ENCODE data around the gene CIRBP. TPM values are rescaled to one million over a fixed set of nuclear protein-coding genes. Genes with fewer than 3 reads are reported as not detected.

Gene CIRBP
- total RNA-seq, 1 donor from 2014 or later, result 184 TPM

DNA sequence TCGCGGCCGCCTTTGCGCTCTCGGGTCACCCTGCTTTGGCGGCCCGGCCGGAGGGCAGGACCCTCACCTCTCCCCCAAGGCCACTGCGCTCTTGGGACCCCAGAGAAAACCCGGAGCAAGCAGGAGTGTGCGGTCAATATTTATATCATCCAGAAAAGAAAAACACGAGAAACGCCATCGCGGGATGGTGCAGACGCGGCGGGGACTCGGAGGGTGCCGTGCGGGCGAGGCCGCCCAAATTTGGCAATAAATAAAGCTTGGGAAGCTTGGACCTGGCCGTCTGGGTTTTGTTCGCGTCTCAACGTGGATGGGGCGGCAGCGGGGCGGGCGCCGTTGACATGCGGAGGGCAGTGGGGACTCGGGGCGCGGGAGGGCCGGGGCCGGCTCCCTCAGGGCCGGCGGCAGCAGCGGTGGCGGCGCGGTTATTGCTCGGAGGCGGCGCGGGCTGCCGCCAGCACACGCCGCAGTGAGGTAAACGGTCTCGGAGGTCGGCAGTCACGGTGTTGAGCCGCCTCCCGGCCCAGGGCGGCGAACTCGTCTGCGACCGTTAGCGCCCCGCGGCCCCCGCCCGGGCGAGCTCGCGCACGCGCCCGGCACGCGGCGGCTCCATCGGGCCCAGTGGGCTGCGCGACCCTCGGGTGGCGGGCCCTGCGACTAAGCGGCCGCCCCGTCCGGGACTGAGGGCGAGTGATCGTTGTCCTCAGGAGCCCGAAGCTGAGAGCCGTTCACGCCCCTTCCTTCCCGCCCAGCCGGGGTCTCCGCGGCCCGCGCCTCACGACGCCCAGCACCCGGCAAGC lies 40.8 kb upstream of the CIRBP start:
- FAIRE-seq (no peak), DNase-seq (ENCODE audit: low read depth) (no peak)
- Mint-ChIP-seq H3K27ac (ENCODE audit: unreplicated experiment) (no peak overlapping the region), H3K4me3 (ENCODE audit: unreplicated experiment) (no peak overlapping the region), H3K36me3 (ENCODE audit: low read depth, unreplicated experiment) (peaks cover 7% of the 10 kb centered on the region), H3K27me3 (ENCODE audit: low read depth, unreplicated experiment) (no peaks in the 10 kb centered on the region), H3K4me1 (ENCODE audit: low read depth, unreplicated experiment) (peaks cover 11% of the 10 kb centered on the region), H3K9me3 (ENCODE audit: unreplicated experiment) (no peaks in the 10 kb centered on the region)
- Histone ChIP-seq H4K20me1 (ENCODE audit: insufficient read depth, low read length) (peaks cover 46% of the 10 kb centered on the region), H3K4me1 (ENCODE audit: insufficient read depth, low read length) (peaks cover 12% of the 10 kb centered on the region), H3K9me3 (ENCODE audit: insufficient read depth, low read depth, low read length) (no peaks in the 10 kb centered on the region), H3K9ac (ENCODE audit: low read length) (no peak overlapping the region), H3K27me3 (ENCODE audit: insufficient read depth, low read length) (no peaks in the 10 kb centered on the region), H3K79me2 (ENCODE audit: insufficient read depth, low read length) (no peaks in the 10 kb centered on the region), H2AFZ (ENCODE audit: low read depth, low read length) (no peak overlapping the region), H3K27ac (ENCODE audit: low read depth, low read length) (no peak overlapping the region), H3K36me3 (ENCODE audit: insufficient read depth, low read length) (no peaks in the 10 kb centered on the region), H3K4me2 (ENCODE audit: low read length) (no peak overlapping the region), H3K4me3 (ENCODE audit: insufficient read depth, low read depth, low read length) (no peak overlapping the region)
- no peak for TF ChIP-seq CTCF (IDR thresholded peaks at IDR 0.05; ENCODE audit: insufficient read depth, low read depth, low read length)
- TF ChIP-seq EZH2 (IDR thresholded peaks at IDR 0.05; ENCODE audit: insufficient read depth, low read length), result no peak

DNA sequence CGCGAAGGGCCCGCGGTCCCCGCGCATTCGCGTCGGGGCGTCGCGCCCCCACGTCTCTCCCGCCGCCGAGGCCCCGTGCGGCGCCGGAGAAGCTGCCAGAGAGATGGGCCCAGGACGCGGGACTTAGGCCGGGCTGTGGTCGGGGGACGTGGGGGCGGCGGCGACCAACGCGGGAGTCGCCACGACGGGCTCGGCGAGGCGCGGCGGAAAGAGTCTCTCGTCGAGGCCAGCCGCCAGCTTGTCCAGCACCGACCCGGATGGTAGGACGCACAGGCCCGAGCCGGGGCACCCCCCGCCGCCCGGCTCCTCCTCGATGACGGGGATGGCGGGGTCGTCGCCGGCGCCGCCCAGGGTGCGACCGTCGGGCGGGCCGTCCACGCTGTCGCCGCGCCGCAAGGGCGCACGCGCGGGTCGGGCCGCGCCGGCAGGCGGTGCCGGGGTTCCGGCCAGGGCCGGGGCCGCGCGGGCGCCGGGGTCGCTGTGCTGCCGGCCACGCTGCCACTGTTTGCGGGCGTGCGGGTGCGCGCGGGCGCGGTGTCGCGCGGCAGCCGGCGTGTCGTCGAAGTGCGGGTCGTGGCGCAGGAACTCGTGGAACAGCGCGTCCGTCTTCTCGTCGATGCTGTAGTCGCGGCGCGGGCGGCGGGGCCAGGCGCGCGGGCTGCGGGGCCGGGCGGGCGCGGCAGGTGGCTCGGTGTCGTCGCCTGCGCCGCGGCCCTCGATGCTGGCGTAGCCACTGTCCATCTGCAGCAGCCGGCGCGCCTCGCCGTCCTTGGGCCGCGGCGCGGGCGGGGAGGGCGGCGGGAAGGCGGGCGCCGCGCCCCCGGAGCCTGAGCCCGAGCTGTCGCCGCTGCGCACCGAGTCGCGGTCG lies 39.8 kb upstream of the CIRBP start:
- Histone ChIP-seq H3K4me1 (ENCODE audit: insufficient read depth, low read length) (peaks cover 12% of the 10 kb centered on the region), H3K36me3 (ENCODE audit: insufficient read depth, low read length) (peaks cover 3% of the 10 kb centered on the region), H3K4me3 (ENCODE audit: insufficient read depth, low read depth, low read length) (no peak overlapping the region), H3K4me2 (ENCODE audit: low read length) (no peak overlapping the region), H3K9ac (ENCODE audit: low read length) (no peak overlapping the region), H3K79me2 (ENCODE audit: insufficient read depth, low read length) (peaks cover under 1% of the 10 kb centered on the region), H4K20me1 (ENCODE audit: insufficient read depth, low read length) (peaks cover 45% of the 10 kb centered on the region), H2AFZ (ENCODE audit: low read depth, low read length) (no peak overlapping the region), H3K9me3 (ENCODE audit: insufficient read depth, low read depth, low read length) (no peaks in the 10 kb centered on the region), H3K27me3 (ENCODE audit: insufficient read depth, low read length) (no peaks in the 10 kb centered on the region), H3K27ac (ENCODE audit: low read depth, low read length) (no peak overlapping the region)
- H3K36me3 Mint-ChIP-seq (ENCODE audit: low read depth, unreplicated experiment), result peaks cover 7% of the 10 kb centered on the region
- FAIRE-seq, result no peak
- H3K27me3 Mint-ChIP-seq (ENCODE audit: low read depth, unreplicated experiment), result no peaks in the 10 kb centered on the region
- H3K9me3 Mint-ChIP-seq (ENCODE audit: unreplicated experiment), result no peaks in the 10 kb centered on the region
- peaks cover 11% of the 10 kb centered on the region for H3K4me1 Mint-ChIP-seq (ENCODE audit: low read depth, unreplicated experiment)
- no peak overlapping the region for H3K4me3 Mint-ChIP-seq (ENCODE audit: unreplicated experiment)
- H3K27ac Mint-ChIP-seq (ENCODE audit: unreplicated experiment), result no peak overlapping the region
- DNase-seq (ENCODE audit: low read depth), result no peak
- TF ChIP-seq EZH2 (IDR thresholded peaks at IDR 0.05; ENCODE audit: insufficient read depth, low read length) (no peak), CTCF (IDR thresholded peaks at IDR 0.05; ENCODE audit: insufficient read depth, low read depth, low read length) (no peak)

Measured in astrocyte (in vitro differentiated cells and primary cell).